NCI-H1048 (cell line): ENCODE measurements around the gene EME1.
"Not testable (repeated sequence)": the region's sequence is repeated elsewhere in the genome, so short reads cannot be mapped to it uniquely, and the experiment has no call there.

ENCODE experiments used
- DNase-seq: peaks from one replicate; lab custom pipeline; 2025; lab: John Stamatoyannopoulos, UW

The EME1 gene

GRCh38 chr17:50426472-50426782 lies 53.4 kb downstream of the EME1 start:
- DNase-seq = no peak

GRCh38 chr17:50426814-50427787 lies 54.1 kb downstream of the EME1 start:
- DNase-seq = no peak

GRCh38 chr17:50428126-50428525 lies 55.1 kb downstream of the EME1 start:
- not testable (repeated sequence) for DNase-seq

- DNase-seq = no peak
These were observed 55.9 kb downstream of the EME1 start for GRCh38 chr17:50428831-50429424.

- DNase-seq = no peak
These were observed 56.8 kb downstream of the EME1 start for GRCh38 chr17:50429793-50430192.
